Osteoblast (primary cell): ENCODE data around the gene PROC. TPM values are rescaled to one million over a fixed set of nuclear protein-coding genes. Genes with fewer than 3 reads are reported as not detected.

ENCODE experiments used
- DNase-seq: peaks from one replicate; pipeline ENCODE4 v3.0.0; 2011; ENCODE audit warnings: low spot score, mixed read lengths; ENCODE audit not compliant: insufficient read length; ENCODE audit errors: missing footprints
- H2AFZ ChIP-seq: 2 replicates; pipeline ENCODE4 v1.6.0; 2011; ENCODE audit warnings: mild to moderate bottlenecking, low read length
- H3K27ac ChIP-seq: 2 replicates; pipeline ENCODE4 v1.5.1; 2011; ENCODE audit warnings: mild to moderate bottlenecking, low read depth, low read length, moderate library complexity
- H3K27me3 ChIP-seq: 2 replicates; pipeline ENCODE4 v1.6.0; 2012; ENCODE audit warnings: mild to moderate bottlenecking, control low read depth, inconsistent platforms, low read length, moderate library complexity; ENCODE audit not compliant: insufficient read depth
- H3K36me3 ChIP-seq: 2 replicates; pipeline ENCODE4 v1.5.1; 2011; ENCODE audit warnings: mild to moderate bottlenecking, low read length, control low read depth, moderate library complexity; ENCODE audit not compliant: insufficient read depth
- H3K4me1 ChIP-seq: 2 replicates; pipeline ENCODE4 v1.5.1; 2011; ENCODE audit warnings: mild to moderate bottlenecking, low read length, control low read depth, moderate library complexity; ENCODE audit not compliant: insufficient read depth
- H3K4me2 ChIP-seq: 2 replicates; pipeline ENCODE4 v1.6.0; 2011; ENCODE audit warnings: mild to moderate bottlenecking, low read length; ENCODE audit not compliant: insufficient read depth
- H3K4me3 ChIP-seq: fragments of 200-600 bp; sonication (generic); 3 replicates; pipeline ENCODE4 v1.5.1; 2012; ENCODE audit warnings: mild to moderate bottlenecking, low read length, inconsistent platforms; ENCODE audit not compliant: insufficient read depth
- H3K79me2 ChIP-seq: 2 replicates; pipeline ENCODE4 v1.6.0; 2012; ENCODE audit warnings: mild to moderate bottlenecking, low read length, control low read depth, inconsistent platforms; ENCODE audit not compliant: insufficient read depth
- H3K9me3 ChIP-seq: 2 replicates; pipeline ENCODE4 v1.5.1; 2011; ENCODE audit warnings: low read depth, low read length, control low read depth
- H4K20me1 ChIP-seq: 2 replicates; pipeline ENCODE4 v1.6.0; 2012; ENCODE audit warnings: mild to moderate bottlenecking, low read length, control low read depth; ENCODE audit not compliant: insufficient read depth
- CTCF ChIP-seq: IDR thresholded peaks from 2 replicates; pipeline ENCODE4 v1.5.1; 2011; ENCODE audit warnings: mild to moderate bottlenecking, low read depth, low read length, moderate library complexity; ENCODE audit errors: extremely low read depth
- total RNA-seq: library from RNA; depleted of rRNA; stranded (reverse); fragments of >200 nt; gene quantifications from 2 replicates; pipeline ENCODE4 v1.2.3, GENCODE V29; 2012

The PROC gene
- total RNA-seq, result 0.29 TPM in 1 of 2 replicates, not detected in the other

GRCh38 chr2:127418300-127419111, at the start of gene PROC:
PROC (plus strand) TSS chr2:127418427; CDS start chr2:127419943, 1,516 bp downstream.
- TF ChIP-seq CTCF, result no peak

GRCh38 chr2:127370010-127370409, 48.2 kb upstream of the PROC start:
- no peak for DNase-seq
- H3K27me3 ChIP-seq, result no peaks in the 10 kb centered on the region
- no peak overlapping the region for H3K4me2 ChIP-seq
- H2AFZ ChIP-seq, result no peak overlapping the region
- no peaks in the 10 kb centered on the region for H3K9me3 ChIP-seq
- peaks cover 5% of the 10 kb centered on the region for H3K36me3 ChIP-seq
- peaks cover 7% of the 10 kb centered on the region for H3K4me1 ChIP-seq
- peaks cover 95% of the 10 kb centered on the region for H3K79me2 ChIP-seq
- no peak for TF ChIP-seq CTCF
- H3K4me3 ChIP-seq, result no peak overlapping the region
- no peak overlapping the region for H3K27ac ChIP-seq
- H4K20me1 ChIP-seq, result peaks cover 75% of the 10 kb centered on the region

More at GRCh38 chr2:127418300-127419111, at the start of gene PROC:
- Histone ChIP-seq H2AFZ (no peak within 1 kb of the TSS), H3K27ac (no peak within 1 kb of the TSS), H3K4me2 (no peak within 1 kb of the TSS), H3K4me3 (no peak within 1 kb of the TSS), H3K4me1 (peaks cover 13% of the 10 kb centered on the region), H3K79me2 (no peaks in the 10 kb centered on the region), H3K27me3 (peaks cover 26% of the 10 kb centered on the region), H3K36me3 (no peaks in the 10 kb centered on the region), H4K20me1 (no peaks in the 10 kb centered on the region), H3K9me3 (no peaks in the 10 kb centered on the region)
- no peak for DNase-seq

GRCh38 chr2:127371037-127371436, 47.2 kb upstream of the PROC start:
- Histone ChIP-seq H3K27ac (no peak overlapping the region), H4K20me1 (peaks cover 71% of the 10 kb centered on the region), H3K9me3 (no peaks in the 10 kb centered on the region), H3K4me3 (no peak overlapping the region), H3K36me3 (peaks cover 5% of the 10 kb centered on the region), H2AFZ (no peak overlapping the region), H3K27me3 (no peaks in the 10 kb centered on the region), H3K4me1 (peaks cover 7% of the 10 kb centered on the region), H3K4me2 (peak overlapping the region; percentile 36), H3K79me2 (peaks cover 93% of the 10 kb centered on the region)
- DNase-seq, result no peak
- TF ChIP-seq CTCF, result peak; percentile 7

GRCh38 chr2:127373362-127374083, 44.7 kb upstream of the PROC start:
- Histone ChIP-seq H3K36me3 (peaks cover 5% of the 10 kb centered on the region), H3K27me3 (no peaks in the 10 kb centered on the region), H3K27ac (no peak overlapping the region), H3K4me1 (peaks cover 15% of the 10 kb centered on the region), H2AFZ (no peak overlapping the region), H4K20me1 (peaks cover 66% of the 10 kb centered on the region), H3K79me2 (peaks cover 93% of the 10 kb centered on the region), H3K4me2 (no peak overlapping the region), H3K9me3 (no peaks in the 10 kb centered on the region), H3K4me3 (no peak overlapping the region)
- DNase-seq, result no peak
- TF ChIP-seq CTCF, result no peak
